Stomach (tissue), 4 donors: ENCODE measurements around the gene PPP4R3A.

Experiments
- POLR2A ChIP-seq, 4 donors: fragments of 450-650 bp; IDR thresholded peaks; one replicate each; pipeline ENCODE4 v1.6.1; 2016; ENCODE audit warnings: antibody characterized with exemption in 4 of 4, control low read depth in 2 of 4, mild to moderate bottlenecking in 1 of 4, moderate library complexity in 1 of 4
- POLR2AphosphoS5 ChIP-seq, 3 donors: sonication (generic); formaldehyde crosslinking; IDR thresholded peaks; one replicate each; pipeline ENCODE4 v1.6.1; 2016; ENCODE audit warnings: antibody characterized with exemption in 3 of 3
- TF ChIP-seq, protein P1 (sequence below), 7 experiments: fragments of 450-650 bp in 4 of 7; fragments of 200-600 bp in 3 of 7; sonication (generic) in 3 of 7; IDR thresholded peaks; one replicate each; pipeline ENCODE4 v1.5.1; 2016 to 2019; ENCODE audit warnings: antibody characterized with exemption in 7 of 7, control low read depth in 2 of 7, mild to moderate bottlenecking in 1 of 7

DNA sequence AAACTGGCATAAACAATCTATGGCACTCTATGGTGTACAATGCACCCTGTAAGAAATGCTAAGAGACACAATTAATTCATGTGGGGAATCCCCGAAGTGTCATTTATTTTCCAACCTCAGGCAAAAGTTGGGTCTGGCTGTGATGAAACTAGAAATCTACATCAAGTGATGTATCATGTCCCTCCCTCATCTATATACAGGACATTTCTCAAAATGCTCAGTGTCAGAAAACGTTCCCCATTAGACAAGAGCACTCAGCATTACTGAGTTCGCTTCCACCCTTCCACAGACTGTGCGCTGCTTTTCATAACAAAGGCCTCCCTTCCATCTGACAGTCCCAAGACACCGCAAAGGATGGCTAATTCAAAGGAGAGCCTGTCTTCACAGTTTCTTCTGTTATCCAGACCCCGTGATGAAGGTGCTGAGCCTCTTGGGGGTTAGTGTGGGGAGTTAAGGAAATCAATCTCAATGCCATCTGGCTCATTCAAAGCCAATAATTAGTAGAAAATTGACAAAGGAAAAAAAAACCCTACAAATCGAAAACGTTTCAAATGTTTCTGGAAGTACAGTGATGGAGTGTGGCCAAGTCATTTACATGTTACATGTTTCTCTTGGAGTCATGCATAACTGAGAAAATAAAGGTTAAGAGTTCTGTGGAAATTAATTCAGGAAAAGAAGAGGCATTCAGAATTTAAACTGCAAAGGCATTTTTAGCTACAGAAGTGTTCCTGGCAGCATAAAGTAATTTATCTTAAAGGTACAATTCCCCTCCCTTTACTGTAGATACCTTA, 100.0 kb downstream of the PPP4R3A start:
- TF ChIP-seq POLR2A (IDR thresholded peaks at IDR 0.05) = no peak
- TF ChIP-seq, protein P1, sequence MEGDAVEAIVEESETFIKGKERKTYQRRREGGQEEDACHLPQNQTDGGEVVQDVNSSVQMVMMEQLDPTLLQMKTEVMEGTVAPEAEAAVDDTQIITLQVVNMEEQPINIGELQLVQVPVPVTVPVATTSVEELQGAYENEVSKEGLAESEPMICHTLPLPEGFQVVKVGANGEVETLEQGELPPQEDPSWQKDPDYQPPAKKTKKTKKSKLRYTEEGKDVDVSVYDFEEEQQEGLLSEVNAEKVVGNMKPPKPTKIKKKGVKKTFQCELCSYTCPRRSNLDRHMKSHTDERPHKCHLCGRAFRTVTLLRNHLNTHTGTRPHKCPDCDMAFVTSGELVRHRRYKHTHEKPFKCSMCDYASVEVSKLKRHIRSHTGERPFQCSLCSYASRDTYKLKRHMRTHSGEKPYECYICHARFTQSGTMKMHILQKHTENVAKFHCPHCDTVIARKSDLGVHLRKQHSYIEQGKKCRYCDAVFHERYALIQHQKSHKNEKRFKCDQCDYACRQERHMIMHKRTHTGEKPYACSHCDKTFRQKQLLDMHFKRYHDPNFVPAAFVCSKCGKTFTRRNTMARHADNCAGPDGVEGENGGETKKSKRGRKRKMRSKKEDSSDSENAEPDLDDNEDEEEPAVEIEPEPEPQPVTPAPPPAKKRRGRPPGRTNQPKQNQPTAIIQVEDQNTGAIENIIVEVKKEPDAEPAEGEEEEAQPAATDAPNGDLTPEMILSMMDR (IDR thresholded peaks at IDR 0.05) = no peak
- no peak for TF ChIP-seq POLR2AphosphoS5 (IDR thresholded peaks at IDR 0.05)
